Tibial nerve (tissue), 4 donors: ENCODE results near the gene FOXK2. TPM values are rescaled to one million over a fixed set of nuclear protein-coding genes. Genes with fewer than 3 reads are reported as not detected.
"Not testable (repeated sequence)": the region's sequence is repeated elsewhere in the genome, so short reads cannot be mapped to it uniquely, and the experiment has no call there.

Source experiments
- DNase-seq, 2 donors: peaks; one replicate each; pipeline ENCODE4 v3.0.0-alpha.2; 2019; ENCODE audit warnings: low spot score in 2 of 2
- H3K27ac ChIP-seq, 4 donors: fragments of 200-600 bp; sonication (generic) in 3 of 4; one replicate each; pipeline ENCODE4 v1.5.1; 2017 to 2019; ENCODE audit warnings: mild to moderate bottlenecking in 1 of 4
- H3K27me3 ChIP-seq, 2 donors: fragments of 200-600 bp; sonication (generic) in 1 of 2; one replicate each; pipeline versions ENCODE4 v1.5.1 to v1.6.0; 2017 to 2019
- H3K36me3 ChIP-seq, 3 donors: fragments of 200-600 bp; sonication (generic); one replicate each; pipeline ENCODE4 v1.5.1; 2018 to 2019
- H3K4me1 ChIP-seq, 4 donors: fragments of 200-600 bp; sonication (generic) in 3 of 4; one replicate each; pipeline ENCODE4 v1.5.1; 2017 to 2019
- H3K4me3 ChIP-seq, 4 donors: fragments of 200-600 bp; sonication (generic) in 3 of 4; one replicate each; pipeline ENCODE4 v1.5.1; 2017 to 2019; ENCODE audit warnings: mild to moderate bottlenecking in 1 of 4, moderate library complexity in 1 of 4
- H3K9me3 ChIP-seq, 4 donors: fragments of 200-600 bp; sonication (generic) in 3 of 4; one replicate each; pipeline ENCODE4 v1.5.1; 2017 to 2019
- CTCF ChIP-seq, 5 experiments: fragments of 200-600 bp in 3 of 5; fragments of 450-650 bp in 2 of 5; sonication (generic) in 3 of 5; IDR thresholded peaks; one replicate each; pipeline ENCODE4 v1.5.1; 2016 to 2019; ENCODE audit warnings: antibody characterized with exemption in 5 of 5, mild to moderate bottlenecking in 3 of 5, moderate library complexity in 2 of 5
- EP300 ChIP-seq, 2 donors: sonication (generic); formaldehyde crosslinking; IDR thresholded peaks; one replicate each; pipeline ENCODE4 v1.6.1; 2017; ENCODE audit warnings: antibody characterized with exemption in 2 of 2, mild to moderate bottlenecking in 1 of 2
- POLR2A ChIP-seq, 2 donors: fragments of 450-650 bp; IDR thresholded peaks; one replicate each; pipeline ENCODE4 v1.6.1; 2017; ENCODE audit warnings: antibody characterized with exemption in 2 of 2, mild to moderate bottlenecking in 2 of 2, moderate library complexity in 2 of 2
- WGBS, 2 donors: methylation state at CpG; one replicate each; pipeline ENCODE4 v1.1.5; 2018; 5-methylcytosine and 5-hydroxymethylcytosine counted together
- total RNA-seq, 4 donors: library from RNA; depleted of rRNA; stranded (reverse); fragments of >200 nt; gene quantifications; one replicate each; pipeline ENCODE4 v1.1.0, GENCODE V29; 2016

Gene FOXK2
- total RNA-seq, 4 donors from 2014 or later: 29.6 to 65.4 (median 33.3) TPM

GRCh38 chr17:82534401-82534812, 14.9 kb downstream of the FOXK2 start:
- peak overlapping the region in 2 of 4 donors; percentile 97 to 98 for H3K27ac ChIP-seq

DNA sequence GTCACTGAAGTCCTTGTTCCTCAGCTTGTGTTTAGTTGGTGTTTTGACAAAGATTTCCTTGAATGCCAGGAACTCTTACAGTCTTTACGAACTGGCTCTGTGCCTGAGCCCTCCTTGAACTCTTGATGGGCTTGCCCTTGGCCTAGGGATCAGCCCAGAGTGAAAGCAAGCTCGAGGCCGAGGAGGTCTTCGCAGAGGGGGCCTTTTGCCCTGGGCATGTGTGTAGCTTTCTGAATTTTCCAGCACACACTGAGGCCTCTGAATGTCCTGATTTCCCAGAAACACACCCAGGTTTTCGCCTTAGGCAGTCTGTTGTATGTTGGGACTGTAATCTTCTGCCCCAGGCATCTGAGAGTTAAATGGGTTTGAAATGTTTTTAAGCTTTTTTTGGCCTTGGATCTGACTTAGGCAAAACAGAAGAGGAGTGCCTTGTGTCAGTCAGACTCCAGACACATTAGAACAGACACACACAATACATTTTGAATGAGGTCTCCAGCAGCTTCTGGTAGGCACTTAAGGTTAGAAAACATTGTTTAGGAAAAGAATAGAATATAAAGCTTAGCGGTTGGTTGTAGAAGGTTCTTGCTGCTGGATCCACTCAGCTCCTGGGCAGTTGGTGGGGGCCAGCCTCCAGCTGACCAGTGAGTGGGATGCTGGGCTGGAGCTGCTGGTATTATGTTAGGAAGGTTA, 17.1 kb downstream of the FOXK2 start:
- Histone ChIP-seq H3K27me3 (no peaks in the 10 kb centered on the region), H3K4me3 (peak overlapping the region in 3 of 4 donors; percentile 0 to 32 (median 10)), H3K27ac (peak overlapping the region; percentile 69 to 98 (median 88)), H3K4me1 (peaks cover 4 to 87% (median 60%) of the 10 kb centered on the region in 4 donors), H3K9me3 (no peaks in the 10 kb centered on the region), H3K36me3 (no peaks in the 10 kb centered on the region)
- WGBS, 2 donors: 2 to 10% methylated on average over 6 of the region's 6 CpGs
- peak; percentile 33 to 52 for DNase-seq
- TF ChIP-seq POLR2A (IDR thresholded peaks at IDR 0.05): no peak
- no peak for TF ChIP-seq CTCF (IDR thresholded peaks at IDR 0.05)
- peak in 1 of 2 donors; percentile 54 for TF ChIP-seq EP300 (IDR thresholded peaks at IDR 0.05)

More at GRCh38 chr17:82534401-82534812, 14.9 kb downstream of the FOXK2 start:
- peaks cover 4 to 85% (median 63%) of the 10 kb centered on the region in 4 donors for H3K4me1 ChIP-seq
- no peak for DNase-seq
- no peak overlapping the region for H3K4me3 ChIP-seq
- no peaks in the 10 kb centered on the region for H3K27me3 ChIP-seq
- 64 to 69% methylated on average over 7 of the region's 7 CpGs for WGBS, 2 donors
- H3K9me3 ChIP-seq: no peaks in the 10 kb centered on the region
- TF ChIP-seq EP300 (IDR thresholded peaks at IDR 0.05) (no peak), POLR2A (IDR thresholded peaks at IDR 0.05) (no peak), CTCF (IDR thresholded peaks at IDR 0.05) (no peak)
- H3K36me3 ChIP-seq: no peaks in the 10 kb centered on the region

DNA sequence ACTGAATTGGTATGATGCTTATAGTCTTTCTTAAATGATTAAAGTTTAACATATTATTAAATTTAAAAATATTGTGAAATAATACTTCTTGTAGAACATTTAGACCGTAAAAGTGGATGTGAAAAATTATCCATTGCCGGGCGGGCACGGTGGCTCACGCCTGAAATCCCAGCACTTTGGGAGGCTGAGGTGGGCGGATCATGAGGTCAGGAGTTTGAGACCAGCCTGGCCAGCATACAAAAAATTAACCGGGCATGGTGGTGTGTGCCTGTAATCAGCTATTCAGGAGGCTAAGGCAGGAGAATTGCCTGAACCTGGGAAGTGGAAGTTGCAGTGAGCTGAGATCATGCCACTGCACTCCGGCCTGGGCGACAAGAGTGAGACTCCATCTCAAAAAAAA, 17.7 kb downstream of the FOXK2 start:
- WGBS, 2 donors: 35 to 50% methylated on average over 9 of the region's 9 CpGs
- peak overlapping the region; percentile 69 to 98 (median 88) for H3K27ac ChIP-seq
- DNase-seq, H3K27me3 ChIP-seq, H3K9me3 ChIP-seq, H3K36me3 ChIP-seq: not testable (repeated sequence)
- peak overlapping the region in 2 of 4 donors; percentile 0 to 32 for H3K4me3 ChIP-seq
- H3K4me1 ChIP-seq: peaks cover 4 to 85% (median 56%) of the 10 kb centered on the region in 4 donors

GRCh38 chr17:82539076-82539475, 19.5 kb downstream of the FOXK2 start:
- WGBS, 2 donors: 81 to 87% methylated on average over 15 to 18 of the region's 18 CpGs

DNA sequence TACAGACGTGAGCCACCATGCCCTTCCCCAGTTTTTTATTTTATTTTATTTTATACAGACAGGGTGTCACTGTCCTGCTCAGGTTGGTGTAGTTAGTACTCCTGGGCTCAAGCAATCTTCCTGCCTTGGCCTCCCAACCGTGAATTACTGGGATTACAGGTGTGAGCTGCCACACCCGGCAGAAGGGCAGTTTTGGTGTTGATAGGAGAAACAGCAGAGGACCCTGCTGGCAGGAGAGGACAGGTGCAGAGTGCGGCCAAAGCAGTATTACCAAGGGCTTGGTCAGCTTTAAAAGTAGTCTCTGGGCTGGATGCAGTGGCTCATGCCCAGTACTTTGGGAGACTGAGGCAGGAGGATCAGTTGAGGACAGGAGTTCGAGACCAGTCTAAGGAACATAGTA, 22.9 kb downstream of the FOXK2 start:
- DNase-seq: no peak
- WGBS, 2 donors: 89 to 92% methylated on average over 5 of the region's 5 CpGs
- Histone ChIP-seq H3K9me3 (no peaks in the 10 kb centered on the region), H3K36me3 (no peaks in the 10 kb centered on the region), H3K27ac (peak overlapping the region in 3 of 4 donors; percentile 6 to 97 (median 40)), H3K4me1 (peaks cover 0 to 91% (median 40%) of the 10 kb centered on the region in 4 donors), H3K4me3 (no peak overlapping the region), H3K27me3 (no peaks in the 10 kb centered on the region)
- TF ChIP-seq CTCF (IDR thresholded peaks at IDR 0.05) (no peak), POLR2A (IDR thresholded peaks at IDR 0.05) (no peak), EP300 (IDR thresholded peaks at IDR 0.05) (no peak)

More at GRCh38 chr17:82539076-82539475, 19.5 kb downstream of the FOXK2 start:
- not testable (repeated sequence) for H3K4me3 ChIP-seq, H3K27me3 ChIP-seq, H3K36me3 ChIP-seq, H3K9me3 ChIP-seq, DNase-seq
- H3K4me1 ChIP-seq: peaks cover 4 to 98% (median 56%) of the 10 kb centered on the region in 4 donors
- peak overlapping the region in 3 of 4 donors; percentile 34 to 98 (median 97) for H3K27ac ChIP-seq

GRCh38 chr17:82544431-82545070, 25.0 kb downstream of the FOXK2 start:
- DNase-seq: no peak
- Histone ChIP-seq H3K36me3 (no peaks in the 10 kb centered on the region), H3K4me3 (peak overlapping the region in 3 of 4 donors; percentile 4 to 36 (median 26)), H3K4me1 (peaks cover 0 to 92% (median 35%) of the 10 kb centered on the region in 4 donors), H3K9me3 (no peaks in the 10 kb centered on the region), H3K27ac (peak overlapping the region; percentile 68 to 97 (median 90)), H3K27me3 (no peaks in the 10 kb centered on the region)
- 30 to 40% methylated on average over 16 of the region's 16 CpGs for WGBS, 2 donors
- TF ChIP-seq EP300 (IDR thresholded peaks at IDR 0.05) (no peak), POLR2A (IDR thresholded peaks at IDR 0.05) (no peak), CTCF (IDR thresholded peaks at IDR 0.05) (no peak)
